Gastroesophageal sphincter (tissue), 3 donors: ENCODE measurements around the gene LDLRAD1.

ENCODE experiments used
- EP300 ChIP-seq: sonication (generic); formaldehyde crosslinking; IDR thresholded peaks from one replicate; pipeline ENCODE4 v1.6.1; 2017; ENCODE audit warnings: antibody characterized with exemption, mild to moderate bottlenecking
- POLR2A ChIP-seq, 2 donors: fragments of 450-650 bp; IDR thresholded peaks; one replicate each; pipeline ENCODE4 v1.6.1; 2017; ENCODE audit warnings: antibody characterized with exemption in 2 of 2, mild to moderate bottlenecking in 2 of 2, moderate library complexity in 1 of 2
- POLR2AphosphoS5 ChIP-seq: sonication (generic); formaldehyde crosslinking; IDR thresholded peaks from one replicate; pipeline ENCODE4 v1.6.1; 2017; ENCODE audit warnings: antibody characterized with exemption
- TF ChIP-seq, protein P1 (sequence below), 4 experiments: fragments of 200-600 bp in 2 of 4; fragments of 450-650 bp in 2 of 4; sonication (generic) in 1 of 4; IDR thresholded peaks; one replicate each; pipeline ENCODE4 v1.5.1; 2017 to 2019; ENCODE audit warnings: antibody characterized with exemption in 4 of 4, mild to moderate bottlenecking in 2 of 4, moderate library complexity in 2 of 4

DNA sequence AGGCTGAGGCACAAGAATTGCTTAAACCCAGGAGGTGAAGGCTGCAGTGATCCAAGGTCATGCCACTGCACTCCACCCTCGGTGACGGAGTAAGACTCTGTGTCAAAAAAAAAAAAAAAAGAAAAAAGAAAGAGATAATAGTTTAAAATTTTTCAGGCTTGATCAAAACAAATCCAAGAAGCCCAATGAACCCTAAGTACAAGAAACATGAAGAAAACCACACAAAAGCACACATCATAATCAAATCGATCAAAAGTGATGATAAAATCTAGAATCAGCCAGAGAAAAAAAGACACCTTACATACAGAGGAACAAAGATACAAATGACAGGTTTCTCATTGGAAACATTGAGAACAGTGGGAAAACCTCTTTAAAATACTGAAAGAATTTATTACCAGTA, 31.5 kb downstream of the LDLRAD1 start:
- no peak for TF ChIP-seq POLR2A (IDR thresholded peaks at IDR 0.05)
- TF ChIP-seq EP300, result no peak
- TF ChIP-seq, protein P1, sequence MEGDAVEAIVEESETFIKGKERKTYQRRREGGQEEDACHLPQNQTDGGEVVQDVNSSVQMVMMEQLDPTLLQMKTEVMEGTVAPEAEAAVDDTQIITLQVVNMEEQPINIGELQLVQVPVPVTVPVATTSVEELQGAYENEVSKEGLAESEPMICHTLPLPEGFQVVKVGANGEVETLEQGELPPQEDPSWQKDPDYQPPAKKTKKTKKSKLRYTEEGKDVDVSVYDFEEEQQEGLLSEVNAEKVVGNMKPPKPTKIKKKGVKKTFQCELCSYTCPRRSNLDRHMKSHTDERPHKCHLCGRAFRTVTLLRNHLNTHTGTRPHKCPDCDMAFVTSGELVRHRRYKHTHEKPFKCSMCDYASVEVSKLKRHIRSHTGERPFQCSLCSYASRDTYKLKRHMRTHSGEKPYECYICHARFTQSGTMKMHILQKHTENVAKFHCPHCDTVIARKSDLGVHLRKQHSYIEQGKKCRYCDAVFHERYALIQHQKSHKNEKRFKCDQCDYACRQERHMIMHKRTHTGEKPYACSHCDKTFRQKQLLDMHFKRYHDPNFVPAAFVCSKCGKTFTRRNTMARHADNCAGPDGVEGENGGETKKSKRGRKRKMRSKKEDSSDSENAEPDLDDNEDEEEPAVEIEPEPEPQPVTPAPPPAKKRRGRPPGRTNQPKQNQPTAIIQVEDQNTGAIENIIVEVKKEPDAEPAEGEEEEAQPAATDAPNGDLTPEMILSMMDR (IDR thresholded peaks at IDR 0.05), result no peak
- TF ChIP-seq POLR2AphosphoS5, result no peak
